Neuronal stem cell (in vitro differentiated cells): ENCODE measurements around the gene YPEL4.

Source experiments
- DNase-seq: peaks from one replicate; pipeline ENCODE4 v3.0.0-alpha.2; 2013; ENCODE audit warnings: low spot score
- H2AFZ ChIP-seq: one replicate; pipeline ENCODE4 v1.6.1; 2013; ENCODE audit warnings: mild to moderate bottlenecking, low read length, inconsistent platforms
- H2AK5ac ChIP-seq: 2 replicates; pipeline ENCODE4 v1.6.1; 2013; ENCODE audit warnings: low read depth, mild to moderate bottlenecking, inconsistent platforms, low read length, moderate library complexity, mixed read lengths
- H2BK120ac ChIP-seq: 2 replicates; pipeline ENCODE4 v1.6.1; 2013; ENCODE audit warnings: low read depth, mild to moderate bottlenecking, inconsistent platforms, low read length, moderate library complexity, mixed read lengths
- H2BK12ac ChIP-seq: one replicate; pipeline ENCODE4 v1.6.1; 2013; ENCODE audit warnings: low read length, inconsistent platforms
- H2BK15ac ChIP-seq: 2 replicates; pipeline ENCODE4 v1.6.1; 2013; ENCODE audit warnings: mild to moderate bottlenecking, low read length, inconsistent platforms, mixed read lengths
- H2BK5ac ChIP-seq: one replicate; pipeline ENCODE4 v1.6.1; 2013; ENCODE audit warnings: inconsistent platforms, mild to moderate bottlenecking, low read length, moderate library complexity
- H3K14ac ChIP-seq: one replicate; pipeline ENCODE4 v1.6.1; 2013; ENCODE audit warnings: low read length, inconsistent platforms
- H3K18ac ChIP-seq: 2 replicates; pipeline ENCODE4 v1.6.1; 2013; ENCODE audit warnings: low read length, inconsistent platforms
- H3K23ac ChIP-seq: 2 replicates; pipeline ENCODE4 v1.6.1; 2013; ENCODE audit warnings: low read depth, mild to moderate bottlenecking, mixed read lengths, low read length, inconsistent platforms; ENCODE audit not compliant: poor library complexity
- H3K27ac ChIP-seq: replicated peaks from 3 replicates; pipeline ENCODE4 v1.5.1; 2013; ENCODE audit warnings: low read length, inconsistent platforms
- H3K27me3 ChIP-seq, 3 experiments: 2 replicates each; pipeline ENCODE4 v1.6.1; 2013; ENCODE audit warnings: low read length in 3 of 3, mild to moderate bottlenecking in 2 of 3, inconsistent platforms in 1 of 3, low read depth in 1 of 3, mixed read lengths in 1 of 3, moderate library complexity in 1 of 3; ENCODE audit not compliant: control insufficient read depth in 3 of 3, insufficient read depth in 3 of 3
- H3K36me3 ChIP-seq, 2 donors: replicated peaks in 1 of 2; 2 replicates each; pipeline ENCODE4 v1.6.1; 2013; ENCODE audit warnings: low read length in 2 of 2; ENCODE audit not compliant: control insufficient read depth in 2 of 2, insufficient read depth in 2 of 2
- H3K4ac ChIP-seq: 2 replicates; pipeline ENCODE4 v1.6.1; 2013; ENCODE audit warnings: inconsistent platforms, mild to moderate bottlenecking, low read length, moderate library complexity
- H3K4me1 ChIP-seq, 2 donors: 1 replicate in 1 of 2; 2 replicates in 1 of 2; pipeline ENCODE4 v1.6.1; 2013; ENCODE audit warnings: low read length in 2 of 2, low read depth in 1 of 2; ENCODE audit not compliant: control insufficient read depth in 2 of 2, insufficient read depth in 1 of 2
- H3K4me2 ChIP-seq: one replicate; pipeline ENCODE4 v1.6.1; 2013; ENCODE audit warnings: mild to moderate bottlenecking, low read length, inconsistent platforms; ENCODE audit not compliant: insufficient read depth, poor library complexity, severe bottlenecking
- H3K4me3 ChIP-seq, 2 donors: 2 replicates each; pipeline ENCODE4 v1.5.1; 2013; ENCODE audit warnings: low read length in 2 of 2, mild to moderate bottlenecking in 2 of 2, inconsistent platforms in 1 of 2, moderate library complexity in 1 of 2
- H3K79me1 ChIP-seq: one replicate; pipeline ENCODE4 v1.6.1; 2013; ENCODE audit warnings: low read depth, mild to moderate bottlenecking, inconsistent platforms, low read length, moderate library complexity
- H3K9ac ChIP-seq: one replicate; pipeline ENCODE4 v1.6.1; 2013; ENCODE audit warnings: mild to moderate bottlenecking, low read depth, low read length, inconsistent platforms; ENCODE audit not compliant: poor library complexity
- H3K9me3 ChIP-seq, 2 donors: replicated peaks in 1 of 2; 2 replicates each; pipeline versions ENCODE3 to v1.6.1; 2013; ENCODE audit warnings: low read length in 2 of 2, mild to moderate bottlenecking in 2 of 2, inconsistent platforms in 1 of 2, low read depth in 1 of 2, mixed read lengths in 1 of 2, moderate library complexity in 1 of 2; ENCODE audit not compliant: control insufficient read depth in 2 of 2, insufficient read depth in 1 of 2
- H4K8ac ChIP-seq: one replicate; pipeline ENCODE4 v1.6.1; 2013; ENCODE audit warnings: low read depth, mild to moderate bottlenecking, inconsistent platforms, low read length, moderate library complexity
- H4K91ac ChIP-seq: one replicate; pipeline ENCODE4 v1.6.1; 2013; ENCODE audit warnings: low read length, low read depth, mild to moderate bottlenecking, inconsistent platforms; ENCODE audit not compliant: poor library complexity
- whole genome bisulfite sequencing, 2 donors: extraction: QIAGEN DNeasy Blood & Tissue Kit; methylation state at CpG; one replicate each; pipeline ENCODE4 v1.1.7; 2013; ENCODE audit warnings: missing lambda C conversion rate in 2 of 2, mixed read lengths in 1 of 2; ENCODE audit not compliant: insufficient read length in 2 of 2, insufficient replicate concordance in 1 of 2; ENCODE audit errors: extremely low coverage in 2 of 2; 5-methylcytosine and 5-hydroxymethylcytosine counted together

Gene YPEL4

GRCh38 chr11:57651408-57651807 is 1.7 kb upstream of the YPEL4 start:
- H3K4me3 ChIP-seq: no peak overlapping the region
- peaks cover 2% of the 10 kb centered on the region for H3K79me1 ChIP-seq
- no peak overlapping the region for H4K8ac ChIP-seq
- DNase-seq: no peak
- no peak overlapping the region for H2AK5ac ChIP-seq
- no CpG with 5 or more reads among the region's 7 CpGs for WGBS, 2 donors
- no peak overlapping the region for H2BK120ac ChIP-seq
- no peak overlapping the region for H3K18ac ChIP-seq
- H3K4me1 ChIP-seq: peaks cover 41 to 45% of the 10 kb centered on the region in 2 donors
- no peak overlapping the region for H2BK12ac ChIP-seq
- peaks cover 0 to 5% of the 10 kb centered on the region in 2 donors for H3K36me3 ChIP-seq
- H4K91ac ChIP-seq: no peak overlapping the region
- H2BK15ac ChIP-seq: no peak overlapping the region
- H3K9ac ChIP-seq: no peak overlapping the region
- H3K27ac ChIP-seq: no peak overlapping the region
- H3K4me2 ChIP-seq: no peak overlapping the region
- H3K14ac ChIP-seq: no peak overlapping the region
- H3K4ac ChIP-seq: no peak overlapping the region
- no peaks in the 10 kb centered on the region for H3K27me3 ChIP-seq
- H2BK5ac ChIP-seq: no peak overlapping the region
- H3K23ac ChIP-seq: no peak overlapping the region
- H3K9me3 ChIP-seq: no peaks in the 10 kb centered on the region
- H2AFZ ChIP-seq: no peak overlapping the region

GRCh38 chr11:57650739-57651090 is 1.0 kb upstream of the YPEL4 start:
- H3K4me3 ChIP-seq: no peak overlapping the region
- H3K27ac ChIP-seq: no peak overlapping the region
- H3K18ac ChIP-seq: no peak overlapping the region
- H3K4me2 ChIP-seq: no peak overlapping the region
- peaks cover 0 to 12% of the 10 kb centered on the region in 2 donors for H3K36me3 ChIP-seq
- H2AFZ ChIP-seq: no peak overlapping the region
- H4K91ac ChIP-seq: no peak overlapping the region
- no peak overlapping the region for H2BK5ac ChIP-seq
- no peak overlapping the region for H2BK12ac ChIP-seq
- no peak overlapping the region for H3K23ac ChIP-seq
- DNase-seq: no peak
- H3K9ac ChIP-seq: no peak overlapping the region
- H3K79me1 ChIP-seq: peaks cover 2% of the 10 kb centered on the region
- H3K4me1 ChIP-seq: peaks cover 41 to 52% of the 10 kb centered on the region in 2 donors
- no peak overlapping the region for H4K8ac ChIP-seq
- no peak overlapping the region for H3K14ac ChIP-seq
- WGBS, 2 donors: no CpG with 5 or more reads among the region's 5 CpGs
- no peaks in the 10 kb centered on the region for H3K9me3 ChIP-seq
- no peaks in the 10 kb centered on the region for H3K27me3 ChIP-seq
- no peak overlapping the region for H2BK15ac ChIP-seq
- no peak overlapping the region for H2BK120ac ChIP-seq
- H2AK5ac ChIP-seq: no peak overlapping the region
- H3K4ac ChIP-seq: no peak overlapping the region

GRCh38 chr11:57648801-57649735 is 644 bp downstream of the YPEL4 start:
- peak overlapping the region; percentile 61 for H3K4me2 ChIP-seq
- no peak overlapping the region for H3K14ac ChIP-seq
- H3K9me3 ChIP-seq: no peaks in the 10 kb centered on the region
- no peak overlapping the region for H2AK5ac ChIP-seq
- no peaks in the 10 kb centered on the region for H3K27me3 ChIP-seq
- H2BK15ac ChIP-seq: no peak overlapping the region
- H3K4me1 ChIP-seq: peaks cover 48 to 63% of the 10 kb centered on the region in 2 donors
- no peak overlapping the region for H2BK12ac ChIP-seq
- peaks cover 2% of the 10 kb centered on the region for H3K79me1 ChIP-seq
- H3K9ac ChIP-seq: peak overlapping the region; percentile 72
- H3K36me3 ChIP-seq: peaks cover 0 to 26% of the 10 kb centered on the region in 2 donors
- peak overlapping the region; percentile 76 for H3K18ac ChIP-seq
- H2BK5ac ChIP-seq: peak overlapping the region; percentile 68
- no peak for DNase-seq
- peak overlapping the region; percentile 90 for H3K23ac ChIP-seq
- H4K91ac ChIP-seq: no peak overlapping the region
- WGBS, 2 donors: no CpG with 5 or more reads among the region's 23 CpGs
- peak overlapping the region; percentile 86 for H3K27ac ChIP-seq
- no peak overlapping the region for H2AFZ ChIP-seq
- peak overlapping the region; percentile 8 to 71 for H3K4me3 ChIP-seq
- H4K8ac ChIP-seq: no peak overlapping the region
- no peak overlapping the region for H3K4ac ChIP-seq
- H2BK120ac ChIP-seq: no peak overlapping the region

GRCh38 chr11:57647960-57648800 is 1.5 kb downstream of the YPEL4 start:
- Histone ChIP-seq H4K91ac (no peak overlapping the region), H2BK5ac (peak overlapping the region; percentile 7), H2BK12ac (no peak overlapping the region), H3K9ac (peak overlapping the region; percentile 72), H3K4me1 (peaks cover 49 to 66% of the 10 kb centered on the region in 2 donors), H4K8ac (no peak overlapping the region), H3K27me3 (no peaks in the 10 kb centered on the region), H2BK15ac (no peak overlapping the region), H3K27ac (peak overlapping the region; percentile 86), H3K9me3 (no peaks in the 10 kb centered on the region), H3K23ac (peak overlapping the region; percentile 58), H2AFZ (no peak overlapping the region), H3K4me3 (peak overlapping the region in 1 of 2 donors; percentile 8), H3K4me2 (peak overlapping the region; percentile 61), H2AK5ac (no peak overlapping the region), H3K79me1 (peaks cover 2% of the 10 kb centered on the region), H2BK120ac (no peak overlapping the region), H3K14ac (no peak overlapping the region), H3K4ac (no peak overlapping the region), H3K36me3 (peaks cover 3 to 35% of the 10 kb centered on the region in 2 donors), H3K18ac (peak overlapping the region; percentile 49)
- DNase-seq: no peak
- WGBS, 2 donors: no CpG with 5 or more reads among the region's 13 CpGs
